GM21423 (cell line): ENCODE measurements around the gene SCN5A.

Experiments used
- ATAC-seq: cut with Tn5 transposase; IDR thresholded peaks from one replicate; pipeline ENCODE4 v1.9.1; 2021; ENCODE audit warnings: mild to moderate bottlenecking, moderate library complexity; ENCODE audit not compliant: unreplicated experiment

The SCN5A gene

DNA sequence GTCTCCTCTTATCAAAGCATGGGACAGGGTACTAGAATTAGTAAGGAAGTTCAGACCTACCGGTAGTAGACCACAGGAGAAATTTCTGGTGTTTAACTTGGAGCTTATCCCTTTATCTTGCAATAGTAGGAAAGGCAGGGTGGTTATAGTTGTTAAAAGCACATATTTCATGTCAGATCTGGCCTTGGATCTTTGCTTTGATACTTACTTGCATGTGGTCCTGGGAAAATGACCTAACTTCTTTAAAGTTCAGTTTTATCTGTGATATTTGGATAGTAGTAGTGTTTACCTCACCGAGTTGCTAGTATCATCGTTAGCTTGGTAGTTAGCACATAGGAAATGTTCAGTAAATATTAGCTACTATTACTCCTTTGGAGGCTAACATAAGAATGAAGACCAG is 137.9 kb downstream of the SCN5A start:
- ATAC-seq, result no peak

DNA sequence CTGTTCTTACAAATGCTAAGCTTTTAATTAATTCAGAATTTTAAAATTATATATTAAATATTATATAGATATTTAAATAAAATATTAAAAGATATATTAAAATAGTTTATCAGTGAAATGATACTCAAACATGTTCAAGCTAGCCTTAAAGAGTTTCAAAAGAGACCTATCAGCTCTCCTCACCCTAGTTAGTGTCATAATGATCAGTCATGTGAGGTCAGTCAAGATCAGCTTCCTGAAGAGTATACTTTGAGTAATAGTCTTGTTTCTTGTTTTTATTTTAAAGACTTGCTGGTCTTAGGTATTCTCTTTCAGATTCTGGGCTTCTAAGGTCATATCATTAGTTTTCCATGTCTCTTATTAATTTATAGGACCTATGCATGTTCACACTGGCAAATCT is 138.9 kb downstream of the SCN5A start:
- no peak for ATAC-seq

DNA sequence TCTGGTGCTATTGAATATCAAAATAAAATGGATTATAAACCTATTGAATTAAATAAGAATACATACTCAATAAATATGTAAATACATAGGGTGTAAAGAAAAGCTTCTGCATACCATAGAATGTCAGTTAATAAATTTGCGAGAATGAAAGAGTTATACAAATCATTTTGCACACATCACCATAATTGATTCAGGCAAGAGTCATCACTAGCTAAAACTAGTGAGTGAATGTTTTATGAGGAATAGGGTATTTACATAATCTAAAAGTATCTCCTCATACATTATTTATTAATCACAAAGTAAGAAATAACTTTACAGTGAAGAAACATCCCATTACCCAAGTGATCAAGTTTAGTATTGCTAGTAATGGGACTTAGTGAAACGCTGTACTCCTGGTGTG is 139.8 kb downstream of the SCN5A start:
- ATAC-seq, result no peak

DNA sequence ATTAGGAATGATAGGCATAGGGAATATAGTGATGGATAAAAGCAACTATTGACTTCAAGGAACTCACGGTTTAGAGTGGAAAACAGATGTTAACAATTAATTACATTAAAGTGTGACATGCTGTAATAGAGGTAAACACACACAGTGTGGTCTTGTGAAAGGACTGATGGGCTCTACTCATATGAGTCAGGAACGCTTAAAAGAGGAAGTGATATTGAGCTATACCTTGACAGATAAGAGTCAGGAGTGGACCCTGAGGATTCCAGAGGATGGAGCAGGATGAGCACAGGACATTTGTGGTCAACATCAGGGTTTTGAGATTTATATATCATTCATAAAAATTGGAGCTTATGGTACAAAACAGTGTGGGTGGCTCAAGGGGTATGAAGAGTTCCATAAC is 142.4 kb downstream of the SCN5A start:
- peak; percentile 99 for ATAC-seq

DNA sequence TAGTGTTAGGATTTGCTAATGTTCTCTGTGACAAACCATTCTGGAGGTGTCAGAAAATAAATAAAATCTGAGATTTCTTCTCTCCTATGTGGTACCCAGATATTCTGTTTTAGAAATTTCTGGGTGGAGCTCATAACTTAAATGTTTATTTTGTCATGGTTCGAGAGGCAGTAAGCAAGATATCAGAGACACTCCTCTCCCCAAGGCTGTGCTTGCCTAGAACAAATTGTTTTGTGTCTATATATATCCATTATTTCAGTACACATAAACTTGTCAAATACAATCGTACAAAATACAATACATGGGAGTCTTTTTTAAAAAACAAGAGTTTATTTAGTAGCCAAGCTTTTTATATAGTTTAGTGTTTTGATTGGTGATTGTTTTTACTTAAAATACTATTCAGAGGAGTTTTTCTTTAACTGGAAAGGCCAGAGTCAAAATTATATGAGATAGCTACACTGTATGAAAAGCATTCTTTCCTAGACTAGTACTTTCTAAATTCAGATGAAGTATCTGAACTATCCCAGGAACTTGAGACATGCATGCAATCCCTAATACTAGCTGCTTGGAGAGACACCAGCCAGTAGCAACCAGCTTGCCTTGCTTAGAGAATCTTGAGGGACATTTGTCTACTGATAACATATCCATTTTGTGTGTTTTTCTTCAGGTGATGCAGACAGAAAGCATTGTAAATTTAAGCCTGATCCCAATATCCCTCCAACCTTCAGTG is 148.6 kb downstream of the SCN5A start:
- ATAC-seq, result no peak
